Activated CD4-positive, alpha-beta memory T cell treated with anti-CD3 and anti-CD28 coated beads, Interleukin-2, amount 10 ng/mL, durations not matched to agents 7 days and 5 days (primary cell): ENCODE results near the gene DSE. TPM values are rescaled to one million over a fixed set of nuclear protein-coding genes. Genes with fewer than 3 reads are reported as not detected.

Experiments
- CTCF ChIA-PET: fragments of 350-600 bp; sonication (Branson Sonifier 250); formaldehyde crosslinking; loops from one replicate; lab custom pipeline; 2021; ENCODE audit warnings: antibody characterized with exemption, inconsistent platforms; lab: Charles Lee
- POLR2A ChIA-PET: fragments of 350-600 bp; sonication (Branson Sonifier 250); formaldehyde crosslinking; loops from one replicate; lab custom pipeline; 2021; ENCODE audit warnings: antibody characterized with exemption; lab: Charles Lee
- DNase-seq: peaks from one replicate; pipeline ENCODE4 v3.0.0-alpha.2; 2020
- H3K27ac Mint-ChIP-seq: one replicate; pipeline ENCODE4 v1.8.0; 2021; ENCODE audit warnings: mild to moderate bottlenecking, mixed read lengths
- H3K27me3 Mint-ChIP-seq: one replicate; pipeline ENCODE4 v1.8.0; 2021; ENCODE audit warnings: mixed read lengths
- H3K36me3 Mint-ChIP-seq: one replicate; pipeline ENCODE4 v1.8.0; 2021; ENCODE audit warnings: low read depth, mixed read lengths
- H3K4me1 Mint-ChIP-seq: one replicate; pipeline ENCODE4 v1.8.0; 2021; ENCODE audit warnings: mixed read lengths
- H3K4me3 Mint-ChIP-seq: one replicate; pipeline ENCODE4 v1.8.0; 2021; ENCODE audit warnings: mild to moderate bottlenecking, mixed read lengths
- H3K9me3 Mint-ChIP-seq: one replicate; pipeline ENCODE4 v1.8.0; 2021; ENCODE audit warnings: mixed read lengths
- total RNA-seq, 2 experiments: library from RNA; stranded (reverse); gene quantifications; one replicate each; pipeline ENCODE4 v1.2.3, GENCODE V29; 2021

DSE gene
- total RNA-seq, 2 experiments from 2014 or later = 5.1 to 7.5 TPM

GRCh38 chr6:116381000-116381399 lies 10.3 kb downstream of the DSE start:
- POLR2A ChIA-PET = interaction anchor here (1.0 kb wide), 1 partner anchor 9 kb away, joined by 4 read pairs; no protein-coding TSS in a partner anchor
- peaks cover 9% of the 10 kb centered on the region for H3K27me3 Mint-ChIP-seq
- H3K36me3 Mint-ChIP-seq = no peaks in the 10 kb centered on the region
- H3K9me3 Mint-ChIP-seq = no peaks in the 10 kb centered on the region
- DNase-seq = no peak
- H3K4me1 Mint-ChIP-seq = no peaks in the 10 kb centered on the region
- H3K27ac Mint-ChIP-seq = no peak overlapping the region
- CTCF ChIA-PET = no interaction called here
- no peak overlapping the region for H3K4me3 Mint-ChIP-seq

- ChIA-PET CTCF (no interaction called here), POLR2A (no interaction called here)
- no peaks in the 10 kb centered on the region for H3K9me3 Mint-ChIP-seq
- no peaks in the 10 kb centered on the region for H3K36me3 Mint-ChIP-seq
- H3K27ac Mint-ChIP-seq = no peak overlapping the region
- H3K4me3 Mint-ChIP-seq = no peak overlapping the region
- H3K27me3 Mint-ChIP-seq = peaks cover 6% of the 10 kb centered on the region
- DNase-seq = no peak
- H3K4me1 Mint-ChIP-seq = peaks cover 9% of the 10 kb centered on the region
Measured at GRCh38 chr6:116382587-116382986, 11.8 kb downstream of the DSE start.

GRCh38 chr6:116384727-116385458 lies 14.1 kb downstream of the DSE start:
- POLR2A ChIA-PET = no interaction called here
- no peak overlapping the region for H3K4me3 Mint-ChIP-seq
- no peaks in the 10 kb centered on the region for H3K9me3 Mint-ChIP-seq
- H3K4me1 Mint-ChIP-seq = peaks cover 22% of the 10 kb centered on the region
- H3K27me3 Mint-ChIP-seq = peaks cover 4% of the 10 kb centered on the region
- H3K36me3 Mint-ChIP-seq = no peaks in the 10 kb centered on the region
- no peak for DNase-seq
- CTCF ChIA-PET = no interaction called here
- no peak overlapping the region for H3K27ac Mint-ChIP-seq

GRCh38 chr6:116385459-116385802 lies 14.7 kb downstream of the DSE start:
- H3K9me3 Mint-ChIP-seq = no peaks in the 10 kb centered on the region
- POLR2A ChIA-PET = no interaction called here
- DNase-seq = no peak
- H3K27me3 Mint-ChIP-seq = no peaks in the 10 kb centered on the region
- peaks cover 22% of the 10 kb centered on the region for H3K4me1 Mint-ChIP-seq
- CTCF ChIA-PET = no interaction called here
- H3K36me3 Mint-ChIP-seq = no peaks in the 10 kb centered on the region
- no peak overlapping the region for H3K27ac Mint-ChIP-seq
- H3K4me3 Mint-ChIP-seq = no peak overlapping the region

- Mint-ChIP-seq H3K9me3 (no peaks in the 10 kb centered on the region), H3K4me3 (no peak overlapping the region), H3K36me3 (no peaks in the 10 kb centered on the region), H3K27ac (no peak overlapping the region), H3K4me1 (peaks cover 25% of the 10 kb centered on the region), H3K27me3 (no peaks in the 10 kb centered on the region)
- no peak for DNase-seq
- POLR2A ChIA-PET = no interaction called here
- CTCF ChIA-PET = no interaction called here
Measured at GRCh38 chr6:116385921-116386320, 15.2 kb downstream of the DSE start.

GRCh38 chr6:116386581-116387299 lies 16.0 kb downstream of the DSE start:
- DNase-seq = no peak
- ChIA-PET POLR2A (no interaction called here), CTCF (no interaction called here)
- no peaks in the 10 kb centered on the region for H3K27me3 Mint-ChIP-seq
- H3K4me1 Mint-ChIP-seq = peaks cover 29% of the 10 kb centered on the region
- no peaks in the 10 kb centered on the region for H3K36me3 Mint-ChIP-seq
- no peak overlapping the region for H3K4me3 Mint-ChIP-seq
- no peak overlapping the region for H3K27ac Mint-ChIP-seq
- H3K9me3 Mint-ChIP-seq = no peaks in the 10 kb centered on the region

GRCh38 chr6:116387374-116387773 lies 16.6 kb downstream of the DSE start:
- POLR2A ChIA-PET = no interaction called here
- DNase-seq = no peak
- Mint-ChIP-seq H3K4me1 (peaks cover 33% of the 10 kb centered on the region), H3K9me3 (no peaks in the 10 kb centered on the region), H3K27me3 (no peaks in the 10 kb centered on the region), H3K27ac (no peak overlapping the region), H3K4me3 (no peak overlapping the region), H3K36me3 (no peaks in the 10 kb centered on the region)
- CTCF ChIA-PET = no interaction called here

- POLR2A ChIA-PET = interaction anchor here (0.7 to 1.1 kb wide), 2 partner anchors 57 to 109 kb away, joined by 3 to 5 read pairs; partner anchors contain the start of gene TSPYL1
- Mint-ChIP-seq H3K36me3 (no peaks in the 10 kb centered on the region), H3K9me3 (no peaks in the 10 kb centered on the region), H3K27ac (no peak overlapping the region), H3K27me3 (no peaks in the 10 kb centered on the region), H3K4me3 (no peak overlapping the region), H3K4me1 (peaks cover 46% of the 10 kb centered on the region)
- no peak for DNase-seq
- CTCF ChIA-PET = interaction anchor here (0.8 kb wide), 1 partner anchor 37 kb away, joined by 3 read pairs; no protein-coding TSS in a partner anchor
Measured at GRCh38 chr6:116388924-116389323, 18.2 kb downstream of the DSE start.

- no peaks in the 10 kb centered on the region for H3K36me3 Mint-ChIP-seq
- ChIA-PET CTCF (interaction anchor here (0.8 kb wide), 1 partner anchor 38 kb away, joined by 3 read pairs; no protein-coding TSS in a partner anchor), POLR2A (interaction anchor here (0.7 to 1.1 kb wide), 2 partner anchors 56 to 110 kb away, joined by 3 to 5 read pairs; partner anchors contain the start of gene TSPYL1)
- no peak overlapping the region for H3K4me3 Mint-ChIP-seq
- no peaks in the 10 kb centered on the region for H3K27me3 Mint-ChIP-seq
- H3K4me1 Mint-ChIP-seq = peaks cover 46% of the 10 kb centered on the region
- DNase-seq = no peak
- no peaks in the 10 kb centered on the region for H3K9me3 Mint-ChIP-seq
- no peak overlapping the region for H3K27ac Mint-ChIP-seq
Measured at GRCh38 chr6:116389357-116389756, 18.6 kb downstream of the DSE start.

GRCh38 chr6:116390581-116390980 lies 19.8 kb downstream of the DSE start:
- Mint-ChIP-seq H3K36me3 (no peaks in the 10 kb centered on the region), H3K27ac (no peak overlapping the region), H3K4me3 (no peak overlapping the region), H3K27me3 (no peaks in the 10 kb centered on the region), H3K9me3 (no peaks in the 10 kb centered on the region), H3K4me1 (peaks cover 48% of the 10 kb centered on the region)
- DNase-seq = no peak
- ChIA-PET CTCF (no interaction called here), POLR2A (interaction anchor here (1.3 kb wide), 1 partner anchor 19 kb away, joined by 4 read pairs; no protein-coding TSS in a partner anchor)

GRCh38 chr6:116392132-116393013 lies 21.6 kb downstream of the DSE start:
- ChIA-PET POLR2A (interaction anchor here (0.9 to 1.8 kb wide), 2 partner anchors 28 to 113 kb away, joined by 3 to 5 read pairs; partner anchors contain the start of gene TSPYL1), CTCF (interaction anchor here (1.1 to 1.7 kb wide), 2 partner anchors 11 to 24 kb away, joined by 3 to 6 read pairs; no protein-coding TSS in a partner anchor)
- DNase-seq = no peak
- Mint-ChIP-seq H3K4me1 (peaks cover 41% of the 10 kb centered on the region), H3K27ac (peak overlapping the region; percentile 23), H3K27me3 (no peaks in the 10 kb centered on the region), H3K4me3 (no peak overlapping the region), H3K9me3 (no peaks in the 10 kb centered on the region), H3K36me3 (no peaks in the 10 kb centered on the region)

- Mint-ChIP-seq H3K36me3 (no peaks in the 10 kb centered on the region), H3K4me1 (peaks cover 34% of the 10 kb centered on the region), H3K27me3 (no peaks in the 10 kb centered on the region), H3K9me3 (no peaks in the 10 kb centered on the region), H3K27ac (no peak overlapping the region), H3K4me3 (no peak overlapping the region)
- no peak for DNase-seq
- POLR2A ChIA-PET = interaction anchor here (0.9 to 1.8 kb wide), 2 partner anchors 27 to 114 kb away, joined by 3 to 5 read pairs; partner anchors contain the start of gene TSPYL1
- CTCF ChIA-PET = interaction anchor here (0.8 to 1.7 kb wide), 3 partner anchors 8 to 25 kb away, joined by 3 to 6 read pairs (median 3); no protein-coding TSS in a partner anchor
Measured at GRCh38 chr6:116393430-116393829, 22.7 kb downstream of the DSE start.
